A549 treated with dexamethasone at 1 μM for 4 hours (cell line): Measurements from ENCODE around the gene FCGR3B. TPM values are rescaled to one million over a fixed set of nuclear protein-coding genes. Genes with fewer than 3 reads are reported as not detected.

Source experiments
- total RNA-seq: library from RNA; stranded (reverse); fragments of 200-300 nt; extraction: Qiagen RNA extraction; gene quantifications from 5 replicates; pipeline ENCODE4 v1.2.3, GENCODE V29; 2022

The FCGR3B gene
- not detected in 5 replicates for total RNA-seq

GRCh38 chr1:161631076-161631475 lies at the start of gene FCGR3B:
TSS of gene FCGR3B (minus strand) at chr1:161631176. CDS start at chr1:161631094, 82 bp downstream.

GRCh38 chr1:161662684-161663339 lies 31.8 kb upstream of the FCGR3B start, which contains the start of gene FCGR2B:
TSS of gene FCGR2B (plus strand) at chr1:161663143. CDS start at chr1:161663242, 99 bp downstream.

Other genes with a start within 250 kb of the FCGR3B start
- gene FCGR2A, start 125.7 kb downstream of the FCGR3B start, total RNA-seq, result not detected in 5 replicates
- 0.94 to 6.5 TPM (median 1.5 TPM) in 5 replicates for gene HSPA6, start 106.6 kb downstream of the FCGR3B start, total RNA-seq
- not detected in 5 replicates for gene FCGR3A, start 81.4 kb downstream of the FCGR3B start, total RNA-seq
- not detected in 5 replicates for gene FCGR2B, start 32.0 kb upstream of the FCGR3B start, total RNA-seq
- gene FCRLA, start 76.1 kb upstream of the FCGR3B start, total RNA-seq, result 0.08 TPM in 1 of 5 replicates, not detected in the others
- gene FCRLB, start 90.4 kb upstream of the FCGR3B start, total RNA-seq, result 1.1 to 1.6 TPM (median 1.4 TPM) in 5 replicates
- gene DUSP12, start 118.6 kb upstream of the FCGR3B start, total RNA-seq, result 42.6 to 50.7 TPM (median 44.8 TPM) in 5 replicates
- gene ATF6, start 135.1 kb upstream of the FCGR3B start, total RNA-seq, result 14.1 to 18.3 TPM (median 16.3 TPM) in 5 replicates